ENCODE measurements around the gene LOC128125822. TPM values are rescaled to one million over a fixed set of nuclear protein-coding genes. Genes with fewer than 3 reads are reported as not detected.

Gene LOC128125822

DNA sequence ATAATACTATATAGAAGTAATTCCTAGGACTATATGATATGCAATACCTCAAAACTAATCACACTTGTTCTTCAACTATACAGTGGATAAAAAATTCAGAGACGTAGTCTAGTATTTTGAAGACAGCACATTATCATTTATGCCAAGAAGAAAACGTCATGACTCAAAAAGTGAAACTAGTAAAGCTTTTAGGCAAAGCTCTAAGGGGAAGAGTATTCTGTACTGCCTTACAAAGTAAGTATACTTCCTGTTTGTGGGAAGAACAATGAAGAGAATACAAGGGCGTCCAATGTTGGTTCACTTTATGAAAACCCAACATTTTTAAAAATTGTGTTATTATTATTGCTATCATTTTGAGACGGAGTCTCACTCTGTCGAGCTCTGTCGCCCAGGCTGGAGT lies 27.9 kb downstream of the LOC128125822 start:
- TF ChIP-seq, protein P1, sequence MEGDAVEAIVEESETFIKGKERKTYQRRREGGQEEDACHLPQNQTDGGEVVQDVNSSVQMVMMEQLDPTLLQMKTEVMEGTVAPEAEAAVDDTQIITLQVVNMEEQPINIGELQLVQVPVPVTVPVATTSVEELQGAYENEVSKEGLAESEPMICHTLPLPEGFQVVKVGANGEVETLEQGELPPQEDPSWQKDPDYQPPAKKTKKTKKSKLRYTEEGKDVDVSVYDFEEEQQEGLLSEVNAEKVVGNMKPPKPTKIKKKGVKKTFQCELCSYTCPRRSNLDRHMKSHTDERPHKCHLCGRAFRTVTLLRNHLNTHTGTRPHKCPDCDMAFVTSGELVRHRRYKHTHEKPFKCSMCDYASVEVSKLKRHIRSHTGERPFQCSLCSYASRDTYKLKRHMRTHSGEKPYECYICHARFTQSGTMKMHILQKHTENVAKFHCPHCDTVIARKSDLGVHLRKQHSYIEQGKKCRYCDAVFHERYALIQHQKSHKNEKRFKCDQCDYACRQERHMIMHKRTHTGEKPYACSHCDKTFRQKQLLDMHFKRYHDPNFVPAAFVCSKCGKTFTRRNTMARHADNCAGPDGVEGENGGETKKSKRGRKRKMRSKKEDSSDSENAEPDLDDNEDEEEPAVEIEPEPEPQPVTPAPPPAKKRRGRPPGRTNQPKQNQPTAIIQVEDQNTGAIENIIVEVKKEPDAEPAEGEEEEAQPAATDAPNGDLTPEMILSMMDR (IDR thresholded peaks at IDR 0.05), result no peak
- DNase-seq (ENCODE audit: low spot score), result no peak
- Mint-ChIP-seq H3K9me3 (ENCODE audit: low read depth) (no peaks in the 10 kb centered on the region), H3K4me3 (ENCODE audit: unreplicated experiment) (no peak overlapping the region), H3K27ac (ENCODE audit: unreplicated experiment) (no peak overlapping the region), H3K27me3 (ENCODE audit: low read depth) (no peaks in the 10 kb centered on the region), H3K36me3 (ENCODE audit: low read depth) (no peaks in the 10 kb centered on the region), H3K4me1 (ENCODE audit: low read depth) (peaks cover 9% of the 10 kb centered on the region)

DNA sequence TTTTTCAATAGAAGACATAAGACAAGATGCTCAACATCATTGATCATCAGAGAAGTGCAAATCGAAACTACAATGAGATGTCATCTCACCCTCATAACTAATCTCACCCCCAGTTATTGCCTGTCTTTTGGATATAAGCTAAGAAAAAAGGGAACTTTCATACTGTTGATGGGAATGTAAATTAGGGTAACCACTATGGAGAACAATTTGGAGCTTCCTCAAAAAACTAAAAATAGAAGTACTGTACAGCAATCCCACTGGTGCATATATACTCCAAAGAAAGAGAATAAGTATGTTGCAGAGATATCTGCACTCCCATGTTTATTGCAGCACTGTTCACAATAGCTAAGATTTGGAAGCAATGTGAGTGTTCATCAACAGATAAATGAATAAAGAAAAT lies 37.0 kb downstream of the LOC128125822 start:
- Mint-ChIP-seq H3K36me3 (ENCODE audit: low read depth) (no peaks in the 10 kb centered on the region), H3K4me3 (ENCODE audit: unreplicated experiment) (no peak overlapping the region), H3K27me3 (ENCODE audit: low read depth) (peaks cover 12% of the 10 kb centered on the region), H3K27ac (ENCODE audit: unreplicated experiment) (no peak overlapping the region), H3K4me1 (ENCODE audit: low read depth) (no peaks in the 10 kb centered on the region), H3K9me3 (ENCODE audit: low read depth) (peaks cover 5% of the 10 kb centered on the region)
- DNase-seq (ENCODE audit: low spot score), result no peak
- TF ChIP-seq, protein P1 (IDR thresholded peaks at IDR 0.05), result no peak

DNA sequence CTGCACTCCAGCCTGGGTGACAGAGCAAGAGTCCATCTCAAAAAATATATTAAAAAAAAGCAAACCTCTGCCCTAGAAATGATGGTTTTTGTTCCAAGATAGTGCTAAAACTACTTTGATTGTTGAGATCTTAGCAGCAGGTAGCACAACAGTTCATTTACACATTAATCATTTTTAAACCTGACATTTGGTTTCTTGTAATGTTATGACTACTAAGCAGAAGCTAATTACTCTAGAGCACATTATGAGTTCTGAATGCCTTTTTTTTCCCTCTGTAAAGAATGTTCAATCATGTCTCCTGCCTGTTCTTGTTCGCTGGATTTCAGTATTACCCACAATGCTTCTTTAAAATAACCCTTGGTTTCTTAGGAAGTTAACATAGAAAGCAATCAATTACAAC lies 38.7 kb downstream of the LOC128125822 start:
- TF ChIP-seq, protein P1 (IDR thresholded peaks at IDR 0.05), result no peak
- Mint-ChIP-seq H3K4me1 (ENCODE audit: low read depth) (no peaks in the 10 kb centered on the region), H3K36me3 (ENCODE audit: low read depth) (no peaks in the 10 kb centered on the region), H3K9me3 (ENCODE audit: low read depth) (peaks cover 5% of the 10 kb centered on the region), H3K4me3 (ENCODE audit: unreplicated experiment) (no peak overlapping the region), H3K27ac (ENCODE audit: unreplicated experiment) (no peak overlapping the region), H3K27me3 (ENCODE audit: low read depth) (peaks cover 16% of the 10 kb centered on the region)
- DNase-seq (ENCODE audit: low spot score), result no peak

DNA sequence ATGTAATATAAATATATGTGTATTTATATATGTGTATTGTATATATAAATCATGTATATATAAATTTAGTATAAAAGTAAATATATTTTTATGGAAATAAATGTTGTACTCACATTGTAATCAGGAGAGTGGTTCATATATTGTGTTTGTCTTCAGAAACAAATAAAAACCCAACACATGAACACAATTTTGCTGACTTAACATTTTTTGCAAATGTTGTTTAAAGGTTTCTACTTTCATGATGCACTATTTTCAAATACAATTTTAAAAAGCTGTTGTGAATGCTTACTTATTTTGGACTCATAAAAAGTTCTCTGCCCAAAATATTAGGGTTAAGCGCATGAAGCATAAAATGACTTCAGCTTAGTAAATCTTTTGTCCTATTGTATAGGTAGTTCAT lies 39.3 kb downstream of the LOC128125822 start:
- H3K4me1 Mint-ChIP-seq (ENCODE audit: low read depth), result no peaks in the 10 kb centered on the region
- no peak for DNase-seq (ENCODE audit: low spot score)
- H3K27ac Mint-ChIP-seq (ENCODE audit: unreplicated experiment), result no peak overlapping the region
- H3K4me3 Mint-ChIP-seq (ENCODE audit: unreplicated experiment), result no peak overlapping the region
- TF ChIP-seq, protein P1 (IDR thresholded peaks at IDR 0.05), result no peak
- no peaks in the 10 kb centered on the region for H3K36me3 Mint-ChIP-seq (ENCODE audit: low read depth)
- H3K27me3 Mint-ChIP-seq (ENCODE audit: low read depth), result peaks cover 19% of the 10 kb centered on the region
- peaks cover 5% of the 10 kb centered on the region for H3K9me3 Mint-ChIP-seq (ENCODE audit: low read depth)

DNA sequence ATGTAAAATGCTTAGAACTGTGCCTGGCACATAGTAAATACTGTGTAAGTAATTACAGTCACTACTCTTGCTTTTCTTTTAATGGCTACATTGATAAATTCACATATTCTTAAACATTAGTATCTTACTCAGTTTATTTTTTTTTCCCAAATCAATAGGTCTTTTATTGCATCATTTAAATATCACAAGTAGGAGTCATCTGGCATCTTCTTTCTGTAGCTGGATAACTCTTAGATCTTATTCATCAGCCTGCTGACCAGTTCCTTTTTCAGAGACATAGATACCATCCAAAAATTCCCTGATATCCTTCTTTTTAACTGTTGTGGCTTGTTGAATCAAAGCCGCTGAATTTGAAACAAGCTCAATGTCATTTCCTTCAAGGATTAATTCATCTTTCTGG lies 43.3 kb downstream of the LOC128125822 start:
- TF ChIP-seq, protein P1 (IDR thresholded peaks at IDR 0.05), result no peak
- Mint-ChIP-seq H3K36me3 (ENCODE audit: low read depth) (no peaks in the 10 kb centered on the region), H3K9me3 (ENCODE audit: low read depth) (no peaks in the 10 kb centered on the region), H3K4me1 (ENCODE audit: low read depth) (no peaks in the 10 kb centered on the region), H3K27ac (ENCODE audit: unreplicated experiment) (no peak overlapping the region), H3K27me3 (ENCODE audit: low read depth) (peaks cover 43% of the 10 kb centered on the region), H3K4me3 (ENCODE audit: unreplicated experiment) (no peak overlapping the region)
- no peak for DNase-seq (ENCODE audit: low spot score)

Other genes starting within 250 kb of the LOC128125822 start
- gene PTP4A1, start within 50 bp of the LOC128125822 start, total RNA-seq, result 75.7 to 108 TPM (median 99.2 TPM) in 3 replicates
- gene PHF3, start 63.3 kb downstream of the LOC128125822 start, total RNA-seq, result 34.6 to 42.1 TPM (median 34.7 TPM) in 3 replicates

Data from chondrocyte (in vitro differentiated cells).